ENCODE results near the gene SYTL5. TPM values are rescaled to one million over a fixed set of nuclear protein-coding genes. Genes with fewer than 3 reads are reported as not detected.

SYTL5 gene
- total RNA-seq, 1 donor from 2014 or later: 8.8 TPM

- Mint-ChIP-seq H3K27ac (no peak overlapping the region), H3K4me3 (ENCODE audit: low read depth) (no peak overlapping the region), H3K4me1 (ENCODE audit: low read depth) (no peaks in the 10 kb centered on the region), H3K27me3 (no peaks in the 10 kb centered on the region), H3K9me3 (ENCODE audit: low read depth) (peaks cover 31% of the 10 kb centered on the region), H3K36me3 (ENCODE audit: insufficient read depth) (no peaks in the 10 kb centered on the region)
- TF ChIP-seq, protein P1, sequence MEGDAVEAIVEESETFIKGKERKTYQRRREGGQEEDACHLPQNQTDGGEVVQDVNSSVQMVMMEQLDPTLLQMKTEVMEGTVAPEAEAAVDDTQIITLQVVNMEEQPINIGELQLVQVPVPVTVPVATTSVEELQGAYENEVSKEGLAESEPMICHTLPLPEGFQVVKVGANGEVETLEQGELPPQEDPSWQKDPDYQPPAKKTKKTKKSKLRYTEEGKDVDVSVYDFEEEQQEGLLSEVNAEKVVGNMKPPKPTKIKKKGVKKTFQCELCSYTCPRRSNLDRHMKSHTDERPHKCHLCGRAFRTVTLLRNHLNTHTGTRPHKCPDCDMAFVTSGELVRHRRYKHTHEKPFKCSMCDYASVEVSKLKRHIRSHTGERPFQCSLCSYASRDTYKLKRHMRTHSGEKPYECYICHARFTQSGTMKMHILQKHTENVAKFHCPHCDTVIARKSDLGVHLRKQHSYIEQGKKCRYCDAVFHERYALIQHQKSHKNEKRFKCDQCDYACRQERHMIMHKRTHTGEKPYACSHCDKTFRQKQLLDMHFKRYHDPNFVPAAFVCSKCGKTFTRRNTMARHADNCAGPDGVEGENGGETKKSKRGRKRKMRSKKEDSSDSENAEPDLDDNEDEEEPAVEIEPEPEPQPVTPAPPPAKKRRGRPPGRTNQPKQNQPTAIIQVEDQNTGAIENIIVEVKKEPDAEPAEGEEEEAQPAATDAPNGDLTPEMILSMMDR (IDR thresholded peaks at IDR 0.05; ENCODE audit: unreplicated experiment): no peak
- no peak for DNase-seq (ENCODE audit: low spot score, unreplicated experiment)
Observed at GRCh38 chrX:38069991-38070390, 63.6 kb downstream of the SYTL5 start.

DNA sequence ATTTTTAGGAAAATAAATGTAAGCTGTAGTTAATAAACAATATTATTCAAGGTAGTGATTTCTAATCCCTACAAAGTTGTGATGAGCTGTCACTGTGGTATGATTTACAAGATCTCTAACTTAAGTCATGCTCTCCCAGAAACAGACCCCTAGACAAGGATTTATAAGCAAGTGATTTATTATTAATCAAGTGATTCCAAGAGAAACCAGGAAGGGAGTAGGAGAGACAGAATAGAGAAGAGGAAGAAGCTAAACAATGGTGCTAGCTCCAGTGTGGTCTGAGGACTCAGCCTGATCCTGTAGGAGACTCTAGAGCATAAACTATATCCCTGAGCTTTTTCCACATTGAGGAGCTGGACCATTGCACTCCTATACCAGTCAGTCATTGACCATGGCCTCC, 73.1 kb downstream of the SYTL5 start:
- Mint-ChIP-seq H3K27ac (no peak overlapping the region), H3K4me1 (ENCODE audit: low read depth) (no peaks in the 10 kb centered on the region), H3K4me3 (ENCODE audit: low read depth) (no peak overlapping the region), H3K27me3 (no peaks in the 10 kb centered on the region), H3K9me3 (ENCODE audit: low read depth) (peaks cover 17% of the 10 kb centered on the region), H3K36me3 (ENCODE audit: insufficient read depth) (no peaks in the 10 kb centered on the region)
- TF ChIP-seq, protein P1 (IDR thresholded peaks at IDR 0.05; ENCODE audit: unreplicated experiment): no peak
- no peak for DNase-seq (ENCODE audit: low spot score, unreplicated experiment)

DNA sequence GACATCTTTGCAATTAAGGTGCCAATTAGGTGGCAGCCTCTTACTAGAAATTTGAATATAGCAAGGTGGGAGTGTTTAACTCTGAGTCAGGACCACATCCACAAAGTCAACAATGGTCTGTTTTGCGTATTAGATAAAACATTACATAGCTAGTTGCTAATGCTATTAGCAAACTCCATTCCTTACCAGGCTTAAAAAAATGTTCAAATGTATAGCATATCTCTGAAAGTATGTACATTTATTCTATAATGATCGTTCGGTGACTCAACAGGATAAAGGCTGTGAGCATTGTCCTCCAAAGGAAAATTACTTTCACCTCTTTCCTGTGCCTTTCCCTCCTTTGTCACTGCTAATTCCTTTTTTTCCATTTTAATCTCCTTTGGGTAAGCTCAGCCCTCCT, 74.5 kb downstream of the SYTL5 start:
- Mint-ChIP-seq H3K36me3 (ENCODE audit: insufficient read depth) (no peaks in the 10 kb centered on the region), H3K4me3 (ENCODE audit: low read depth) (no peak overlapping the region), H3K4me1 (ENCODE audit: low read depth) (no peaks in the 10 kb centered on the region), H3K27me3 (no peaks in the 10 kb centered on the region), H3K9me3 (ENCODE audit: low read depth) (peaks cover 17% of the 10 kb centered on the region), H3K27ac (no peak overlapping the region)
- DNase-seq (ENCODE audit: low spot score, unreplicated experiment): no peak
- TF ChIP-seq, protein P1 (IDR thresholded peaks at IDR 0.05; ENCODE audit: unreplicated experiment): no peak

- Mint-ChIP-seq H3K4me1 (ENCODE audit: low read depth) (no peaks in the 10 kb centered on the region), H3K36me3 (ENCODE audit: insufficient read depth) (no peaks in the 10 kb centered on the region), H3K4me3 (ENCODE audit: low read depth) (no peak overlapping the region), H3K9me3 (ENCODE audit: low read depth) (peaks cover 17% of the 10 kb centered on the region), H3K27me3 (no peaks in the 10 kb centered on the region), H3K27ac (no peak overlapping the region)
- DNase-seq (ENCODE audit: low spot score, unreplicated experiment): no peak
- TF ChIP-seq, protein P1 (IDR thresholded peaks at IDR 0.05; ENCODE audit: unreplicated experiment): no peak
Observed at GRCh38 chrX:38081909-38082308, 75.6 kb downstream of the SYTL5 start.

GRCh38 chrX:38082309-38082708, 76.0 kb downstream of the SYTL5 start:
- Mint-ChIP-seq H3K36me3 (ENCODE audit: insufficient read depth) (no peaks in the 10 kb centered on the region), H3K9me3 (ENCODE audit: low read depth) (peaks cover 17% of the 10 kb centered on the region), H3K27ac (no peak overlapping the region), H3K4me3 (ENCODE audit: low read depth) (no peak overlapping the region), H3K4me1 (ENCODE audit: low read depth) (no peaks in the 10 kb centered on the region), H3K27me3 (no peaks in the 10 kb centered on the region)
- no peak for DNase-seq (ENCODE audit: low spot score, unreplicated experiment)
- TF ChIP-seq, protein P1 (IDR thresholded peaks at IDR 0.05; ENCODE audit: unreplicated experiment): no peak
